Sciatic nerve (tissue), 2 donors: ENCODE results near the gene ATRX. TPM values are rescaled to one million over a fixed set of nuclear protein-coding genes. Genes with fewer than 3 reads are reported as not detected.
A peak's percentile ranks its signal among the peaks of the same experiment; 100 is the strongest.
"Not testable (repeated sequence)": the region's sequence is repeated elsewhere in the genome, so short reads cannot be mapped to it uniquely, and the experiment has no call there.

ENCODE experiments used
- ATAC-seq: fragments of 200-7000 bp; cut with Tn5 transposase; one replicate; pipeline ENCODE4 v1.9.1; 2020; ENCODE audit warnings: mild to moderate bottlenecking, moderate library complexity
- DNase-seq: peaks from one replicate; pipeline ENCODE4 v3.0.0-alpha.2; 2020; ENCODE audit warnings: low spot score
- intact Hi-C: fragments of 100-400 bp; cut with DNase I; formaldehyde crosslinking; loops from one replicate; pipeline ENCODE4 v1.14.2; 2022
- total RNA-seq: library from RNA; stranded (reverse); fragmentation: NEBNext Ultra II Directional; extraction: Animal tissue kit (Norgen Biotek cat#: 25700); gene quantifications from one replicate; pipeline ENCODE4 v1.2.1, GENCODE V29; 2021
- donor health status: DM: no; HTN: no; CAD: no.
- donor health status: DM: no; HTN: no; CAD: no.

Gene ATRX
- 141 TPM for total RNA-seq

- intact Hi-C loops = no loop called here
- DNase-seq (peak; percentile 76), ATAC-seq (peak; percentile 98)
Measured at GRCh38 chrX:77785486-77786364, at the start of gene ATRX. Gene ATRX, minus strand, starts transcription at chrX:77786216. Its CDS starts 215 bp downstream, at chrX:77786001.

DNA sequence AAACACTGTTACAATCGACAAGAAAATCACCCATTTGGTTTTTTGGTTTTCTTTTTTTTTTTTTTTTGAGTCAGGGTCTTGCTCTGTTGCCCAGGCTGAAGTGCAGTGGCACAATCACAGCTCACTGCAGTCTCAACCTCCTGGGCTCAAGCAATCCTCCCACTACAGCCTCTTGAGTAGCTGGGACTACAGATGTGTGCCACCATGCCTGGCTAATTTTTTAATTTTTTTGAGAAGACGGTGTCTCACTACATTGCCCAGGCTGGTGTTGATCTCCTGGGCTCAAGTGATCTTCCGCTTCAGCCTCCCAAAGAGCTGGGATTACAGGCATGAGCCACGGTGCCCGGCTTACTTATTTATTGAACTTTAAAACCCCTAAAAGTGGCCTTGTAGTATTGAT lies 45.5 kb upstream of the ATRX start:
- DNase-seq, ATAC-seq, intact Hi-C loops: not testable (repeated sequence)

GRCh38 chrX:77821989-77822388 lies 36.0 kb upstream of the ATRX start:
- ATAC-seq, intact Hi-C loops: not testable (repeated sequence)

GRCh38 chrX:77820091-77820727 lies 34.2 kb upstream of the ATRX start:
- intact Hi-C loops = no loop called here

More at GRCh38 chrX:77821989-77822388, 36.0 kb upstream of the ATRX start:
- not testable (repeated sequence) for DNase-seq

DNA sequence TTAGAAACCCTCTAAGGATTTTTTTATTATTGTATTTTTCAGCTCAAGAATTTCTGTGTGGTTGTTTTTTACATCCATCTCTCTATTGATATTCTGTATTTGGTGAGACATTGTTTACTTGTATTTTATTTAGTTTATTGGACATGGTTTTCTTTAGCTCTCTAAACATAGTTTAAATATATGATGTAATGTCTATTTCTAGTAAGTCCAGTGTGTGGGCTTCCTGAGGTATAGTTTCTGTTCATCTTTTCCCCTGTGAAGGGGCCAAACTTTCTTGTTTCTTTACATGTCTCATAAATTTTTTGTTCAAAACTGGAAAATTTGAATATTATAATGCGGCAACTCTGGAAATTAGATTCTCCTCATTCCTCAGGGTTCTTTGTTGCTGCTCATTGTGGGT lies 28.2 kb upstream of the ATRX start:
- intact Hi-C loops = no loop called here
- DNase-seq (no peak), ATAC-seq (no peak)

More at GRCh38 chrX:77820091-77820727, 34.2 kb upstream of the ATRX start:
- ATAC-seq = no peak
- DNase-seq = no peak

DNA sequence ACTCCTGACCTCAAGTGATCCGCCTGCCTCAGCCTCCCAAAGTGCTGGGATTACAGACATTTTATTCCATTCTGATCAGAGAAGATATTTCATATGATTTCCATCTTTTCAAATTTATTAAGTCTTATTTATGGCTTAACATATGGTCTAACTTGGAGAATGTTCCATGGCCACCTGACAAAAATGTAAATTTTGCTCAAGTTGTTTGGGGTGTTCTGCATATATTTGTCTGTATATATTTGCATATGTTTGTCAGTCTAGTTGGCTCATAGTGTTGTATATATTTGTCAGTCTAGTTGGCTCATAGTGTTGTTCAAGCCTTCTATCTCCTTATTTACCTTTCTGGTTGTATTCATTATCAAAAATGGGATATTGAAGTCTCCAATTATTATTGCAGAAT lies 16.2 kb upstream of the ATRX start:
- no peak for DNase-seq
- intact Hi-C loops = no loop called here
- no peak for ATAC-seq

DNA sequence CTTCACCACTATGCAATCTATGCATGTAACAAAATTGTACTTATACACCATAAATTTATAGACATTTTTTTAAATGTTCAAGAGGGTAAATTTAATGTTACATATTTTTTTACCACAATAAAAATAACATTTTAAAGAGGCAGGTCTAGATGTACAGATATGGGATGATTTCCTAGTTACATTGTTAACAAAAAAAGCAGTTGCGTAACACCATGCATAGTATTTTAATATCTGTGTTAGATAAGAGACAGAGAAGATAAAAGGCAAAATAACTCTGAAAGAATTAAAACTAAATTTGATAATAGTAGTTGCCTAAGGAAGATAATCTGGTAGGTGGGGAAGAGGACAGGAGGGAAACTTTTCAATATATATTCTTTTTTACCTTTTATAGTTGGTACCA lies 9.1 kb upstream of the ATRX start:
- no peak for ATAC-seq
- DNase-seq = no peak
- intact Hi-C loops = no loop called here

DNA sequence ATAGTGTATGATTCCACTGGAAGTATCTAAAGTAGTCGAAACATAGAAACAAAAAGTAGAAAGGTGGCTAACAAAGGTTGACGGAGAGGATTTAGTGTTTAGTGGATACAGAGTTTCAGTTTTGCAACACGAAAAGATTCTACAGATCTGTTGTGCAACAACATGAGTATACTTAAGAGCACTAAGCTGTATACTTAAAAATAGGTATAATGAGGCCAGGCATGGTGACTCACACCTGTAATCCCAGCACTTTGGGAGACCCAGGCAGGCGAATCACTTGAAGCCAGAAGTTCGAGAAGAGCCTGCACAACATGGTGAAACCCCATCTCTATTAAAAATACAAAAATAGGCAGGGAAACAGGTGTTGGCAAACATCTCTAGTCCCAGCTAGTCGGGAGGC lies 7.9 kb upstream of the ATRX start:
- DNase-seq (no peak), ATAC-seq (no peak)

GRCh38 chrX:77788050-77788449 lies 2.0 kb upstream of the ATRX start:
- DNase-seq (no peak), ATAC-seq (no peak)
- intact Hi-C loops = no loop called here

More for the DNA sequence above, 7.9 kb upstream of the ATRX start:
- intact Hi-C loops = no loop called here

GRCh38 chrX:77786365-77786680 lies 307 bp upstream of the ATRX start:
- ATAC-seq (no peak), DNase-seq (no peak)
- intact Hi-C loops = no loop called here

- DNase-seq (no peak), ATAC-seq (no peak)
- intact Hi-C loops = loop anchor here (5.0 kb wide), 1 partner anchor 367 kb away; no protein-coding TSS in a partner anchor
Measured at GRCh38 chrX:77779695-77780094, 6.3 kb downstream of the ATRX start.

DNA sequence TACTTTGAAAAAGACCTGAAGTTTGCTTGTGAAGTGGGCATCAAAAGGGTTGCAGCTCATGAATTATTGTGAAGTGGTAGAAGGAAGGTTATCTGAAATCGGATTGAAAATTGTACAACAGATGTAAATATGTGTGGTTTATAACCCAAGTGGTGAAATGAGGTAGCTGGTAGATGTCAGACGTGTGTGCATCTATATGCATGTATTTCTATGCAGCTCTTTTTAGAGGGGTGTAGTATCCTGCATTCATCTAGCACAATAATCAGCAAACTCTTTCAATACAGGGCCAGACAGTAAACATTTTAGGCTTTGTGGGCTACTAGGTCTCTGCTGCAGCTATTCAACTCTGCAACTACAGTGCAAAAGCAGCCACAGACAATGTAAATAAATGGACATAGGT lies 9.4 kb downstream of the ATRX start:
- DNase-seq = no peak
- intact Hi-C loops = loop anchor here (5.0 kb wide), 1 partner anchor 364 kb away; no protein-coding TSS in a partner anchor
- no peak for ATAC-seq

DNA sequence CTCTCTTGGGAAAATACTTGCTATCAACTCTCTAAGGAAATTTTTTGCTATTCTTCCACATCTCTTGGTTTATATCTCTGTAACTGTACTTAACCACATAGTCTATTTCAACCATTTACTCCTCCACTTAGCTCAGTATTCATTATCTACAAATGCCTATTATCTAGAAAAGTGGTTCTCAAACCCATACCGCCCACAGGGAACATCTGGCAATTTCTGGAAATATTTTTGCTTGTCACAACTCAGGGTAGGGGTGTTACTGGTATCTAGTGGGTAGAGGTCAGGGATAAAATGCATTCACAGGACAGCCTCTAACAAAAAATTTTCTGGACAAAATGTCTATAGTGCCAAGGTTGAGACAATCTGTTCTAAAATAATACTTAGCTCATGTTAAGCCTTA lies 14.4 kb downstream of the ATRX start:
- ATAC-seq (no peak), DNase-seq (no peak)
- intact Hi-C loops = no loop called here

DNA sequence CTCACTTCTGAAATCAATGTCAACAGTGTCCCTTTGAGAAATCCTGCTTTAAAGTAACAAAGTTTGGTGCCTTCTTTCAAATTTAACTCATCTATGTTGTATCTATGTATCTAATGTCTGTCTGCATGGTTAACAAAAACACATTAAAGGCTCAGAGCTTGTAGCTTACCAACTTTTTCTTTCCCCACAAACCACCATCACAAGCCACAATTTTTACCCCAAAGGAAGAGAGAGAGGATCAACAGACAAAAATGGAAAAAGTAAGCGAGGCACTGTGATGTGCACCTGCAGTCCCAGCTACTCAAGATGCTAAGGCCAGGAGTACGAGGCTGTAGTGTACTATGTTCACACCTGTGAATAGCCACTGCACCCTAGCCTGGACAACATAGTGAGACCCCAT lies 17.2 kb downstream of the ATRX start:
- ATAC-seq (no peak), DNase-seq (no peak)
- intact Hi-C loops = no loop called here

GRCh38 chrX:77766212-77766611 lies 19.8 kb downstream of the ATRX start:
- ATAC-seq, DNase-seq, intact Hi-C loops: not testable (repeated sequence)

DNA sequence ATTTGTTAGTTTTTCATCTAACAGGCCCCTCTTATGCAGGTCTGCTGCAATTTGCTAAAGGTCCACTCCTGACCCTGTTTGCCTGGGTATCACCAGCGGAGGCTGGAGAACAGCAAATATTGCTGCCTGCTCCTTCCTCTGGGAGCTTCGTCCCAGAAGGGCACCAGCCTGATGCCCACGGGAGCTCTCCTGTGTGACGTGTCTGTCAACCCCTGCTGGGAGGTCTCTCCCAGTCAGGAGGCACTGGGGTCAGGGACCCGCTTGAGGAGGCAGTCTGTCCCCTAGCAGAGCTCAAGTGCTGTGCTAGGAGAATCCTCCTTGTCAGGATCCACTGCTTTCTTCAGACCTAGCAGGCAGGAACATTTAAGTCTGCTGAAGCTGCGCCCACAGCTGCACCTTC lies 30.5 kb downstream of the ATRX start:
- DNase-seq = no peak
- ATAC-seq = no peak
- intact Hi-C loops = no loop called here

DNA sequence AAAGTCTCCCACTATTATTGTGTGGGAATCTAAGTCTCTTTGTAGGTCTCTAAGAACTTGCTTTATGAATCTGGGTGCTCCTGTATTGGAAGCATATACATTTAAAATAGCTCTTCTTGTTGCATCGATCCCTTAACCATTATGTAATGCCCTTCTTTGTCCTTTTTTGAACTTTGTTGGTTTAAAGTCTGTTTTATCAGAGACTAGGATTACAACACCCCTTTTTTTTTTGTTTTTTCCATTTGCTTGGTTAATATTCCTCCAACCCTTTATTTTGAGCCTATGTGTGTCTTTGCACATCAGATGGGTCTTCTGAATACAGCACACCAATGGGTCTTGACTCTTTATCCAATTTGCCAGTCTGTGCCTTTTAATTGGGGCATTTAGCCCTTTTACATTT lies 32.1 kb downstream of the ATRX start:
- DNase-seq, intact Hi-C loops, ATAC-seq: not testable (repeated sequence)

- no peak for ATAC-seq
- intact Hi-C loops = no loop called here
- no peak for DNase-seq
Measured at GRCh38 chrX:77749695-77750094, 36.3 kb downstream of the ATRX start.

GRCh38 chrX:77743720-77744119 lies 42.3 kb downstream of the ATRX start:
- no peak for ATAC-seq
- intact Hi-C loops = loop anchor here (1.0 kb wide), 1 partner anchor 25 kb away; no protein-coding TSS in a partner anchor
- DNase-seq = no peak

DNA sequence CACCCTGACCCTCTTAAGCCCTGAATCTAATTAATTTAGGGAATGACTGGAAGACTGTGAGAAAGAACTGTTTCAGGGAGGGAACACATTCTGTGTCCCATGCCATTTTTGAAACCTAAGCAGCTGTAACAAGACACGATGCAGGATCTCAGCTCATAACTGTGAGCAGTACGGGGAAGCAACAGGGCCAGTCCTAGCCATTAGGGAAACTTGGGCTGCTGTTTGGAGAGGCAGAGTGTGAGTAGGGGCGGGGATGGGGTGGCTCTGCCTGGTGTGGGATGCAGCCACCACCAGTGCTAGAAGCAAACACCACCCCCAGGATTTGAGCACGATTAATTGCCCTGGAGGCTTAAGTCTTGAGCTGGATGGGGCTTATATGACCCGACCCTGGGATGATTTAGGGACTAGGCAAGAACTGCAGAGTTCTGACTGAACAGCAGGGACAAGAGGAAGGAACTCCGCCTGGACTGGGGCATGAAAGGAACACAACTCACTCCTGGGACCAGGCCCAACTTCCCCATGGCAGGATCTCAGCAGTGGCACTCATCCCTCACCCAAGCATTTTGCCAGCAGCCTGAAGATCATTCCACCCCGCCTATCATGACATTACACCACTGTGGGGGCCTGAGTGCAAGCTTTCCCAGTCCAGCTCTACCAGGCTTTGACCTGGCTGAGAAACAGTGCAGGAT lies 43.1 kb downstream of the ATRX start:
- intact Hi-C loops = loop anchor here (1.0 kb wide), 1 partner anchor 25 kb away; no protein-coding TSS in a partner anchor
- ATAC-seq (peak; percentile 22), DNase-seq (no peak)
